GM23338 (cell line): Measurements from ENCODE around the gene C9orf57. TPM values are rescaled to one million over a fixed set of nuclear protein-coding genes. Genes with fewer than 3 reads are reported as not detected.

Source experiments
- ATAC-seq: fragments of 200-7000 bp; cut with Tn5 transposase; 3 replicates; pipeline ENCODE4 v1.9.1; 2020
- DNase-seq: peaks from one replicate; pipeline ENCODE4 v3.0.0-alpha.2; 2015; ENCODE audit warnings: low spot score
- H2AFZ ChIP-seq: fragments of 200-600 bp; sonication (generic); 2 replicates; pipeline ENCODE4 v1.8.0; 2016; ENCODE audit warnings: antibody characterized with exemption, mild to moderate bottlenecking, moderate library complexity
- H3F3A ChIP-seq: fragments of 200-600 bp; sonication (generic); replicated peaks from 2 replicates; pipeline ENCODE4 v1.8.0; 2017; ENCODE audit warnings: antibody characterized with exemption, mixed run types, low read depth
- H3K27ac ChIP-seq: fragments of 200-600 bp; sonication (generic); 2 replicates; pipeline ENCODE4 v1.6.1; 2016; ENCODE audit warnings: low read depth
- H3K27me3 ChIP-seq: fragments of 200-600 bp; sonication (generic); 2 replicates; pipeline ENCODE4 v1.8.0; 2016; ENCODE audit warnings: mild to moderate bottlenecking, mixed run types, moderate library complexity; ENCODE audit not compliant: insufficient read depth
- H3K36me3 ChIP-seq: fragments of 200-600 bp; sonication (generic); 2 replicates; pipeline ENCODE4 v1.8.0; 2016; ENCODE audit warnings: mild to moderate bottlenecking; ENCODE audit not compliant: insufficient read depth
- H3K4me1 ChIP-seq: fragments of 200-600 bp; sonication (generic); 2 replicates; pipeline ENCODE4 v1.8.0; 2016; ENCODE audit warnings: mild to moderate bottlenecking, moderate library complexity; ENCODE audit not compliant: insufficient read depth
- H3K4me2 ChIP-seq: fragments of 200-600 bp; sonication (generic); 2 replicates; pipeline ENCODE4 v1.7.1; 2017; ENCODE audit warnings: mixed run types
- H3K4me3 ChIP-seq: fragments of 200-600 bp; sonication (generic); 2 replicates; pipeline ENCODE4 v1.6.1; 2016; ENCODE audit warnings: mixed run types
- H3K79me2 ChIP-seq: fragments of 200-600 bp; sonication (generic); replicated peaks from 2 replicates; pipeline ENCODE4 v1.8.0; 2017; ENCODE audit warnings: mild to moderate bottlenecking; ENCODE audit not compliant: insufficient read depth
- H3K9me2 ChIP-seq: fragments of 200-600 bp; sonication (generic); 2 replicates; pipeline ENCODE4 v1.8.0; 2017; ENCODE audit not compliant: insufficient read depth
- H4K20me1 ChIP-seq: fragments of 200-600 bp; sonication (generic); replicated peaks from 2 replicates; pipeline ENCODE4 v1.8.0; 2017; ENCODE audit warnings: mild to moderate bottlenecking; ENCODE audit not compliant: insufficient read depth
- H3K27ac Mint-ChIP-seq: 2 replicates; pipeline ENCODE4 v1.8.0; 2020; ENCODE audit warnings: inconsistent platforms, mild to moderate bottlenecking, moderate library complexity, mixed read lengths
- H3K27me3 Mint-ChIP-seq: 3 replicates; pipeline ENCODE4 v1.8.0; 2022; ENCODE audit warnings: low read depth, mild to moderate bottlenecking, moderate library complexity, mixed read lengths, inconsistent platforms; ENCODE audit not compliant: insufficient read depth, poor library complexity
- H3K36me3 Mint-ChIP-seq: 3 replicates; pipeline ENCODE4 v1.8.0; 2021; ENCODE audit warnings: low read depth, mild to moderate bottlenecking, inconsistent platforms, moderate library complexity, mixed read lengths
- H3K4me1 Mint-ChIP-seq: 3 replicates; pipeline ENCODE4 v1.8.0; 2020; ENCODE audit warnings: mild to moderate bottlenecking, inconsistent platforms, mixed read lengths
- H3K4me3 Mint-ChIP-seq: 3 replicates; pipeline ENCODE4 v1.8.0; 2021; ENCODE audit warnings: moderate library complexity, mild to moderate bottlenecking, inconsistent platforms, mixed read lengths
- H3K9me3 Mint-ChIP-seq: 3 replicates; pipeline ENCODE4 v1.8.0; 2020; ENCODE audit warnings: moderate library complexity, mild to moderate bottlenecking, inconsistent platforms, mixed read lengths
- CREB1 ChIP-seq: fragments of 250-450 bp; sonication (Bioruptor Pico); IDR thresholded peaks from 2 replicates; pipeline ENCODE4 v1.5.0; 2020; ENCODE audit warnings: low read depth, mild to moderate bottlenecking, moderate library complexity
- CTCF ChIP-seq, 2 experiments: fragments of 200-600 bp in 1 of 2; sonication (generic) in 1 of 2; conservative IDR thresholded peaks; 2 replicates each; pipeline versions ENCODE4 v1.5.1 to v1.6.1; 2016 to 2017; ENCODE audit warnings: antibody characterized with exemption in 2 of 2, low read depth in 2 of 2, mild to moderate bottlenecking in 2 of 2, moderate library complexity in 1 of 2
- ETS1 ChIP-seq: IDR thresholded peaks from 2 replicates; pipeline ENCODE4 v1.6.1; 2016; ENCODE audit warnings: antibody characterized with exemption
- EZH2 ChIP-seq: fragments of 200-600 bp; sonication (generic); IDR thresholded peaks from one replicate; pipeline ENCODE4 v1.8.0; 2017; ENCODE audit warnings: antibody characterized with exemption, mild to moderate bottlenecking, low read depth; ENCODE audit not compliant: unreplicated experiment
- EZH2phosphoT487 ChIP-seq: fragments of 200-600 bp; sonication (generic); IDR thresholded peaks from one replicate; pipeline ENCODE4 v1.8.1; 2018; ENCODE audit warnings: antibody characterized with exemption; ENCODE audit not compliant: unreplicated experiment
- JUNB ChIP-seq: IDR thresholded peaks from one replicate; pipeline ENCODE4 v1.6.1; 2016; ENCODE audit warnings: antibody characterized with exemption; ENCODE audit not compliant: unreplicated experiment
- NANOG ChIP-seq: IDR thresholded peaks from 2 replicates; pipeline ENCODE4 v1.6.1; 2016; ENCODE audit warnings: antibody characterized with exemption, borderline replicate concordance
- POLR2AphosphoS5 ChIP-seq: IDR thresholded peaks from 2 replicates; pipeline ENCODE4 v1.6.1; 2016; ENCODE audit warnings: antibody characterized with exemption, low read depth
- STAT1 ChIP-seq: IDR thresholded peaks from one replicate; pipeline ENCODE4 v1.6.1; 2016; ENCODE audit warnings: antibody characterized with exemption; ENCODE audit not compliant: unreplicated experiment
- ZNF114 ChIP-seq: fragments of 250-450 bp; sonication (Bioruptor Pico); IDR thresholded peaks from 2 replicates; pipeline ENCODE4 v1.5.0; 2020; ENCODE audit warnings: mild to moderate bottlenecking, moderate library complexity
- ZNF331 ChIP-seq: fragments of 250-450 bp; sonication (Bioruptor Pico); IDR thresholded peaks from 2 replicates; pipeline ENCODE4 v1.5.0; 2020; ENCODE audit warnings: low read depth, mild to moderate bottlenecking, moderate library complexity
- polyA plus RNA-seq: library from polyadenylated mRNA; unstranded; fragments of >200 nt; fragmentation: Nextera tagmentation; extraction: Ambion mirVana; gene quantifications from 2 replicates; pipeline ENCODE4 v1.2.1, GENCODE V29; 2016
- total RNA-seq: library from RNA; depleted of rRNA; stranded (reverse); fragments of >200 nt; shearing (Covaris generic); gene quantifications from 2 replicates; pipeline ENCODE4 v1.2.3, GENCODE V29; 2014
- TF ChIP-seq, protein P1 (sequence below): IDR thresholded peaks from one replicate; pipeline ENCODE4 v1.6.1; 2018; ENCODE audit warnings: antibody characterized with exemption; ENCODE audit not compliant: unreplicated experiment
- TF ChIP-seq, protein P2 (sequence below): fragments of 250-450 bp; sonication (Bioruptor Pico); IDR thresholded peaks from 2 replicates; pipeline ENCODE4 v1.5.0; 2020; ENCODE audit warnings: mild to moderate bottlenecking, moderate library complexity

The C9orf57 gene
- total and polyA plus RNA-seq, 2 experiments from 2014 or later = not detected

DNA sequence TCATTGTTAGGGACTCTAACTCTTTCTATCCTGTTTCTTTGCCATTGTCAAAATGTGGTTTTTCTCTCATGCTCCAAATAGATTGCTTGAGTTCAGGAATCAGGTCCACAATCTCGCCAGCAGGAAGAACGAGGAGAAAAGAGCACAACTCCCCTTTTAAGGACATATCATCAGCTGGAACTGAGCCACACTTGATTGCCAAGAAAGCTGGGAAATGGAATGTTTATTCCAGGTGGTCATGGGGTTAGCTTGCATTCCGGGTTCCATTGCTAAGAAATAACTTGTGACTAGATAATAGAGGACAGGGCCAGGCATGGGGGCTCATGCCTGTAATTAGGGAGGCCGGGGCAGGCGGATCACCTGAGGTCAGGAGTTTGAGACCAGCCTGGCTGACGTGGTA lies 32.4 kb upstream of the C9orf57 start:
- Mint-ChIP-seq H3K27me3 (peaks cover 2% of the 10 kb centered on the region), H3K27ac (no peak overlapping the region), H3K36me3 (no peaks in the 10 kb centered on the region; the same call in 2 of the 3 replicates), H3K4me1 (no peaks in the 10 kb centered on the region), H3K9me3 (no peaks in the 10 kb centered on the region), H3K4me3 (no peak overlapping the region)
- no peaks in the 10 kb centered on the region for H3K79me2 ChIP-seq
- no peaks in the 10 kb centered on the region for H3K27me3 ChIP-seq
- no peaks in the 10 kb centered on the region for H4K20me1 ChIP-seq
- H3K9me2 ChIP-seq = no peaks in the 10 kb centered on the region
- ATAC-seq (no peak), DNase-seq (no peak)
- H3K27ac ChIP-seq = no peak overlapping the region
- no peaks in the 10 kb centered on the region for H3K4me1 ChIP-seq
- TF ChIP-seq ZNF331 (CRISPR knock-in tag) (no peak), ETS1 (no peak), STAT1 (no peak), POLR2AphosphoS5 (no peak), CTCF (conservative IDR thresholded peaks at IDR 0.05; ENCODE audit: low read depth in 2 of 2) (no peak), EZH2phosphoT487 (no peak), NANOG (no peak), JUNB (no peak), EZH2 (no peak), ZNF114 (CRISPR knock-in tag) (no peak), CREB1 (no peak)
- TF ChIP-seq, protein P1, sequence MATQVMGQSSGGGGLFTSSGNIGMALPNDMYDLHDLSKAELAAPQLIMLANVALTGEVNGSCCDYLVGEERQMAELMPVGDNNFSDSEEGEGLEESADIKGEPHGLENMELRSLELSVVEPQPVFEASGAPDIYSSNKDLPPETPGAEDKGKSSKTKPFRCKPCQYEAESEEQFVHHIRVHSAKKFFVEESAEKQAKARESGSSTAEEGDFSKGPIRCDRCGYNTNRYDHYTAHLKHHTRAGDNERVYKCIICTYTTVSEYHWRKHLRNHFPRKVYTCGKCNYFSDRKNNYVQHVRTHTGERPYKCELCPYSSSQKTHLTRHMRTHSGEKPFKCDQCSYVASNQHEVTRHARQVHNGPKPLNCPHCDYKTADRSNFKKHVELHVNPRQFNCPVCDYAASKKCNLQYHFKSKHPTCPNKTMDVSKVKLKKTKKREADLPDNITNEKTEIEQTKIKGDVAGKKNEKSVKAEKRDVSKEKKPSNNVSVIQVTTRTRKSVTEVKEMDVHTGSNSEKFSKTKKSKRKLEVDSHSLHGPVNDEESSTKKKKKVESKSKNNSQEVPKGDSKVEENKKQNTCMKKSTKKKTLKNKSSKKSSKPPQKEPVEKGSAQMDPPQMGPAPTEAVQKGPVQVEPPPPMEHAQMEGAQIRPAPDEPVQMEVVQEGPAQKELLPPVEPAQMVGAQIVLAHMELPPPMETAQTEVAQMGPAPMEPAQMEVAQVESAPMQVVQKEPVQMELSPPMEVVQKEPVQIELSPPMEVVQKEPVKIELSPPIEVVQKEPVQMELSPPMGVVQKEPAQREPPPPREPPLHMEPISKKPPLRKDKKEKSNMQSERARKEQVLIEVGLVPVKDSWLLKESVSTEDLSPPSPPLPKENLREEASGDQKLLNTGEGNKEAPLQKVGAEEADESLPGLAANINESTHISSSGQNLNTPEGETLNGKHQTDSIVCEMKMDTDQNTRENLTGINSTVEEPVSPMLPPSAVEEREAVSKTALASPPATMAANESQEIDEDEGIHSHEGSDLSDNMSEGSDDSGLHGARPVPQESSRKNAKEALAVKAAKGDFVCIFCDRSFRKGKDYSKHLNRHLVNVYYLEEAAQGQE = no peak
- TF ChIP-seq, protein P2, sequence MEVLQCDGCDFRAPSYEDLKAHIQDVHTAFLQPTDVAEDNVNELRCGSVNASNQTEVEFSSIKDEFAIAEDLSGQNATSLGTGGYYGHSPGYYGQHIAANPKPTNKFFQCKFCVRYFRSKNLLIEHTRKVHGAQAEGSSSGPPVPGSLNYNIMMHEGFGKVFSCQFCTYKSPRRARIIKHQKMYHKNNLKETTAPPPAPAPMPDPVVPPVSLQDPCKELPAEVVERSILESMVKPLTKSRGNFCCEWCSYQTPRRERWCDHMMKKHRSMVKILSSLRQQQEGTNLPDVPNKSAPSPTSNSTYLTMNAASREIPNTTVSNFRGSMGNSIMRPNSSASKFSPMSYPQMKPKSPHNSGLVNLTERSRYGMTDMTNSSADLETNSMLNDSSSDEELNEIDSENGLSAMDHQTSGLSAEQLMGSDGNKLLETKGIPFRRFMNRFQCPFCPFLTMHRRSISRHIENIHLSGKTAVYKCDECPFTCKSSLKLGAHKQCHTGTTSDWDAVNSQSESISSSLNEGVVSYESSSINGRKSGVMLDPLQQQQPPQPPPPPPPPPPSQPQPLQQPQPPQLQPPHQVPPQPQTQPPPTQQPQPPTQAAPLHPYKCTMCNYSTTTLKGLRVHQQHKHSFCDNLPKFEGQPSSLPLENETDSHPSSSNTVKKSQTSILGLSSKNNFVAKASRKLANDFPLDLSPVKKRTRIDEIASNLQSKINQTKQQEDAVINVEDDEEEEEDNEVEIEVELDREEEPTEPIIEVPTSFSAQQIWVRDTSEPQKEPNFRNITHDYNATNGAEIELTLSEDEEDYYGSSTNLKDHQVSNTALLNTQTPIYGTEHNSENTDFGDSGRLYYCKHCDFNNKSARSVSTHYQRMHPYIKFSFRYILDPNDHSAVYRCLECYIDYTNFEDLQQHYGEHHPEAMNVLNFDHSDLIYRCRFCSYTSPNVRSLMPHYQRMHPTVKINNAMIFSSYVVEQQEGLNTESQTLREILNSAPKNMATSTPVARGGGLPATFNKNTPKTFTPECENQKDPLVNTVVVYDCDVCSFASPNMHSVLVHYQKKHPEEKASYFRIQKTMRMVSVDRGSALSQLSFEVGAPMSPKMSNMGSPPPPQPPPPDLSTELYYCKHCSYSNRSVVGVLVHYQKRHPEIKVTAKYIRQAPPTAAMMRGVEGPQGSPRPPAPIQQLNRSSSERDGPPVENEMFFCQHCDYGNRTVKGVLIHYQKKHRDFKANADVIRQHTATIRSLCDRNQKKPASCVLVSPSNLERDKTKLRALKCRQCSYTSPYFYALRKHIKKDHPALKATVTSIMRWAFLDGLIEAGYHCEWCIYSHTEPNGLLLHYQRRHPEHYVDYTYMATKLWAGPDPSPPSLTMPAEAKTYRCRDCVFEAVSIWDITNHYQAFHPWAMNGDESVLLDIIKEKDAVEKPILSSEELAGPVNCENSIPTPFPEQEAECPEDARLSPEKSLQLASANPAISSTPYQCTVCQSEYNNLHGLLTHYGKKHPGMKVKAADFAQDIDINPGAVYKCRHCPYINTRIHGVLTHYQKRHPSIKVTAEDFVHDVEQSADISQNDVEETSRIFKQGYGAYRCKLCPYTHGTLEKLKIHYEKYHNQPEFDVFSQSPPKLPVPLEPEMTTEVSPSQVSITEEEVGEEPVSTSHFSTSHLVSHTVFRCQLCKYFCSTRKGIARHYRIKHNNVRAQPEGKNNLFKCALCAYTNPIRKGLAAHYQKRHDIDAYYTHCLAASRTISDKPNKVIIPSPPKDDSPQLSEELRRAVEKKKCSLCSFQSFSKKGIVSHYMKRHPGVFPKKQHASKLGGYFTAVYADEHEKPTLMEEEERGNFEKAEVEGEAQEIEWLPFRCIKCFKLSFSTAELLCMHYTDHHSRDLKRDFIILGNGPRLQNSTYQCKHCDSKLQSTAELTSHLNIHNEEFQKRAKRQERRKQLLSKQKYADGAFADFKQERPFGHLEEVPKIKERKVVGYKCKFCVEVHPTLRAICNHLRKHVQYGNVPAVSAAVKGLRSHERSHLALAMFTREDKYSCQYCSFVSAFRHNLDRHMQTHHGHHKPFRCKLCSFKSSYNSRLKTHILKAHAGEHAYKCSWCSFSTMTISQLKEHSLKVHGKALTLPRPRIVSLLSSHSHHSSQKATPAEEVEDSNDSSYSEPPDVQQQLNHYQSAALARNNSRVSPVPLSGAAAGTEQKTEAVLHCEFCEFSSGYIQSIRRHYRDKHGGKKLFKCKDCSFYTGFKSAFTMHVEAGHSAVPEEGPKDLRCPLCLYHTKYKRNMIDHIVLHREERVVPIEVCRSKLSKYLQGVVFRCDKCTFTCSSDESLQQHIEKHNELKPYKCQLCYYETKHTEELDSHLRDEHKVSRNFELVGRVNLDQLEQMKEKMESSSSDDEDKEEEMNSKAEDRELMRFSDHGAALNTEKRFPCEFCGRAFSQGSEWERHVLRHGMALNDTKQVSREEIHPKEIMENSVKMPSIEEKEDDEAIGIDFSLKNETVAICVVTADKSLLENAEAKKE (CRISPR knock-in tag) = no peak
- H3F3A ChIP-seq = no peaks in the 10 kb centered on the region
- no peaks in the 10 kb centered on the region for H3K36me3 ChIP-seq
- H2AFZ ChIP-seq = no peak overlapping the region
- no peak overlapping the region for H3K4me2 ChIP-seq
- H3K4me3 ChIP-seq = no peak overlapping the region
